GM10266 (cell line): ENCODE measurements around the gene KCNK3.

Source experiments
- DNase-seq: peaks from one replicate; pipeline ENCODE4 v3.0.0; 2012; ENCODE audit errors: extremely low spot score
- CTCF ChIP-seq: IDR thresholded peaks from 2 replicates; pipeline ENCODE4 v1.5.1; 2012; ENCODE audit warnings: mild to moderate bottlenecking, low read depth; ENCODE audit not compliant: control insufficient read depth, insufficient read depth; ENCODE audit errors: missing control alignments

The KCNK3 gene

GRCh38 chr2:26708457-26708856 is 15.9 kb downstream of the KCNK3 start:
- no peak for TF ChIP-seq CTCF
- DNase-seq: no peak

- DNase-seq: no peak
- TF ChIP-seq CTCF: no peak
Measured at GRCh38 chr2:26709323-26710110, 17.0 kb downstream of the KCNK3 start.

- no peak for TF ChIP-seq CTCF
- no peak for DNase-seq
Measured at GRCh38 chr2:26710145-26710544, 17.6 kb downstream of the KCNK3 start.

DNA sequence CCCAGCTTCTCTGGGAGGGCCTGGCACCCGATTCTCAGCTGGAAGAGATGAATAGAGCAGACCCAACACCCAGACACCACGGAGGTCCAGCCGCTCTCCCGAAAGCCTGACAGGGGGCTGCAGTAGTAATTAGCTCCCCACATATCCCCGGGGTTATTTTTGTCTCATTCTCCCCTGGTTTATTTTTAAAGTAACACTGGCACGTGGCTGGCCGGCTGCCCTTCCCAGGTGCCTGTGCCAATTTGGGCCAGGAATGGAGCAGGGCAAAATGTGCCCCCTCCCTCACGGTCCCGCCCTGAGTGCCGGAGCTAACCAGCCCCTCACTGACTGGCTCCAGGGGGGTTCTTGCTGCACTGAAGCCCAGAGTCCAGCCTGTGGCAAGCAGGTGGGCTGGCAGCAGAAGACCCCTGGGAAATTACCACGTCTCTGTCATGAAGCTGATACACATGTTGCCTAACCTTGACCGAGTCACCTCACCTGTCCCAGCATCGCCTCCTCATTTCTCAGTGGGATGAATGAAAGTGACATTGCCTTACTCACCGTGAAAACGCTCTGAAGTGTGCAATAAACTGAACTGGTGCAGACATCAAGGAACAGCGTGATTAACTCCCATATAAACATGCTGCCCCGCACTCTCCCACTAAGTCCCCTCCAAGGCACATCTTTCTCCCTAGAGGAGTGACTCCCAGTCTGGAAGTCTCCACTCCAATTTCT is 18.4 kb downstream of the KCNK3 start:
- TF ChIP-seq CTCF: no peak
- no peak for DNase-seq

DNA sequence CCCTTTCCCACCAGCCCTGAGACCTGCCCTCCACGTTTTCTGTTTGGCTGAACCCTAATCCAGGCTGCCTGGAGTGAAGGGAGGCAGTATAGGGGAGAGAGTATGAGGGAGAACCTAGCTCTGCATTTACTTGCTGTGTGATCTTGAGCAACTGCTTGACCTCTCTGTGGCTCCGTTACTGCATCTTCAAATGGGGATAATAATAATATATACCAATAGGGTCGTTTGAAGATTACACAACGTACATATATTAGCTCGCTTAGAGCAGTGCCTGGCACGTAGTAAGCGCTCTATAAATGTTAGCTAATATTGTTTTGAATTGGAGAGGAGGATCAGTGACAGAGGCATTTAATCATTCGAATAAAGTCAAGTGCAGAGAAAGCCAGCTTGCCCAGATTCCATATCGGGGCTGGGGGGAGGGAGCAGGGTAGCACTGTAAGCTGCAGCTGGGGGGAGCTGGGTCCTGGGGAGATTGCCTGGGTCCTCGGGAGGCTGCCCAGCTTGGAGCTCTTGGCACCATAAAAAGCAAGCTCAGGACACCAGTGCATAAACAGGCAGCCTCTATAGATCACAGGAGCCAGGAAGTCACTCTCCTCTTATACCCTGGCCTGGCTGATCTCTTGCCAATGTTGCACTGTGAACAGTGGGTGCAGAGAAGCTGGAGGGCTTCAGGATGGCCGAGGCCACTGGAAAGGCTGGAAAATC is 19.1 kb downstream of the KCNK3 start:
- no peak for TF ChIP-seq CTCF
- DNase-seq: no peak

GRCh38 chr2:26712486-26713465 is 20.3 kb downstream of the KCNK3 start:
- TF ChIP-seq CTCF: no peak
- DNase-seq: no peak
